Adipocyte (in vitro differentiated cells): ENCODE results near the gene PRAMEF20.
"Not testable (repeated sequence)": the region's sequence is repeated elsewhere in the genome, so short reads cannot be mapped to it uniquely, and the experiment has no call there.

Experiments used
- DNase-seq: peaks from one replicate; pipeline ENCODE4 v3.0.0-alpha.2; 2015; ENCODE audit warnings: low read depth
- H3K27me3 ChIP-seq: replicated peaks from 2 replicates; pipeline ENCODE4 v1.7.0; 2013; ENCODE audit warnings: mild to moderate bottlenecking, low read length, moderate library complexity; ENCODE audit not compliant: control insufficient read depth, insufficient read depth
- H3K36me3 ChIP-seq: 2 replicates; pipeline ENCODE4 v1.7.0; 2013; ENCODE audit warnings: low read length, mild to moderate bottlenecking, moderate library complexity; ENCODE audit not compliant: control insufficient read depth, insufficient read depth, severe bottlenecking
- H3K4me1 ChIP-seq: 2 replicates; pipeline ENCODE4 v1.7.0; 2013; ENCODE audit warnings: mild to moderate bottlenecking, low read length, moderate library complexity; ENCODE audit not compliant: control insufficient read depth, insufficient read depth
- H3K4me3 ChIP-seq: 2 replicates; pipeline ENCODE4 v1.7.0; 2013; ENCODE audit warnings: mild to moderate bottlenecking, low read length, moderate library complexity
- H3K9ac ChIP-seq: 2 replicates; pipeline ENCODE4 v1.7.0; 2013; ENCODE audit warnings: mild to moderate bottlenecking, low read length, moderate library complexity
- H3K9me3 ChIP-seq: 2 replicates; pipeline ENCODE4 v1.7.0; 2013; ENCODE audit warnings: mild to moderate bottlenecking, low read length, moderate library complexity; ENCODE audit not compliant: control insufficient read depth

PRAMEF20 gene

DNA sequence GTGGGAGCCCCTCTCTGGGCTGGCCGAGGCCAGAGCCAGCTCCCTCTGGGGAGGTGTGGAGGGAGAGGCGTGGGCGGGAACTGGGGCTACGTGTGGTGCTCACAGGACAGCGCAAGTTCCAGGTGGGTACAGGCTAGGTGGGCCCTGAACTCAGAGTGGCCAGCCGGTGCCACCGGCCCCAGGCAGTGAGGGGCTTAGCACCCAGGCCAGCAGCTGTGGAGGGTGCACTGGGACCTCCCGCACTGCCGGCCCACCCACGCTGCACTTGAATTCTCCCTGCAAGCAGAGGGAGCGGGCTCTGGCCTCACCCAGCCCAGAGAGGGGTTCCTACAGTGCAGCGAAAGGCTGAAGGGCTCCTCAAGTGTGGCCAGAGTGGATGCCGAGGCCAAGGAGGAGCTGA is 20.2 kb downstream of the PRAMEF20 start:
- no peaks in the 10 kb centered on the region for H3K4me1 ChIP-seq
- no peaks in the 10 kb centered on the region for H3K36me3 ChIP-seq
- H3K9ac ChIP-seq: no peak overlapping the region
- H3K9me3 ChIP-seq: no peaks in the 10 kb centered on the region
- peaks cover 3% of the 10 kb centered on the region for H3K27me3 ChIP-seq
- DNase-seq: no peak
- no peak overlapping the region for H3K4me3 ChIP-seq

DNA sequence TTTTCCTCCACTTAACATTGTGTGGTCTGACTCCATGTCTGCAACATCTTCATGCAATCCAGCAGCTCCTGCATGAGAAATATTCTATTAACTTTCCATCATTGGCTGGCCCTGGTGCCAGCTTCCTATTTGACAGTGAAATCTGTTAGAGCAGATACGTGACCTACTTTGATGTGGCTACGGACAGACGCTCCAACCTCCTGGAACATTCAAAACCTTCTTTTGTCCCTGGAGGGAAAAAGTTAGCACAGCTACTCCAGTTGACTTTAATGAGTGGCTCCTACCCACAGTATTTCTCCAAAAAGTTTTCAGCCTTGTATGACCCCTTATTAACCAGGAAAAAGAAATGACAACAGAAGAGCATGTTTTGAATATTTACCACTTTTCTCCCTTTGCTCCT is 22.0 kb downstream of the PRAMEF20 start:
- Histone ChIP-seq H3K9ac (no peak overlapping the region), H3K9me3 (no peaks in the 10 kb centered on the region), H3K27me3 (peaks cover 8% of the 10 kb centered on the region), H3K4me3 (no peak overlapping the region), H3K36me3 (no peaks in the 10 kb centered on the region), H3K4me1 (no peaks in the 10 kb centered on the region)
- DNase-seq: no peak

DNA sequence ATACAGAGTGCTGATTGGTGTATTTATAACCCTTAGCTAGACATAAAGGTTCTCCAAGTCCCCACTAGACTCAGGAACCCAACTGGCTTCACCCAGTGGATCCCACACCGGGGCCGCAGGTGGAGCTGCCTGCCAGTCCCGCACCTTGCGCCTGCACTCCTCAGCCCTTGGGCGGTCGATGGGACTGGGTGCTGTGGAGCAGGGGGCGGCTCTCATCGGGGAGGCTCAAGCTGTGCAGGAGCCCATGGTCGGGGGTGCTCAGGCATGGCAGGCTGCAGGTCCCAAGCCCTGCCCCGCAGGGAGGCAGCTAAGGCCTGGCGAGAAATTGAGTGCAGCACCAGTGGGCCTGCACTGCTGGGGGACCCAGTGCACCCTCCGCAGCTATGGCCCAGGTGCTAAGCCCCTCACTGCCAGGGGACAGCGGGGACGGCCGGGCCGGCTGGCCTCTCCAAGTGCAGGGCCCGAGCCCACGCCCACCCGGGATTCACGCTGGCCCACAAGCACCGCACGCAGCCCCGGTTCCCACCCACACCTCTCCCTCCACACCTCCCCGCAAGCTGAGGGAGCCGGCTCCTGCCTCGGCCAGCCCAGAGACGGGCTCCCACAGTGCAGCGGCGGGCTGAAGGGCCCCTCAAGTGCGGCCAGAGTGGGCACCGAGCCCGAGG is 23.6 kb downstream of the PRAMEF20 start:
- H3K36me3 ChIP-seq, DNase-seq, H3K4me1 ChIP-seq, H3K9ac ChIP-seq, H3K4me3 ChIP-seq, H3K9me3 ChIP-seq, H3K27me3 ChIP-seq: not testable (repeated sequence)

DNA sequence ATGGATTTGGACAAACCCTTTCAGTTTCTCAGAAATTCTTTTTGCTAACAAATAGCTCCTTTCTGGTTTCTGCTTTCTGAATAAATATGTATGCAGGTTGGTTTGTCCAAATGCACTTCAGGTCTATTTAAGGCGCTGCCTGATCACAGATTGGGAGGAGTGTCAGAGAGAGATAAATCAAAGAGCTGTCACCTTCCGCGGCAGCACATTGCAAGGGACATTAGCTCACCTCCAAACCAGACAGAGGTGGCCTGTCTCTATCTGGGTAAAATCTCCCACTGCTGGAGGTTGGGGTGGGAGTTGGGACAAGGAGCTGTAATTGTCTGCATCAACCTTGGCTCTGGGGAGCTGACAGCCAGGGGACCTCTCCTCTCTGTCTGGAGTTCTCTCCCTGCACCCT is 25.2 kb downstream of the PRAMEF20 start:
- H3K9ac ChIP-seq: no peak overlapping the region
- H3K9me3 ChIP-seq: no peaks in the 10 kb centered on the region
- no peak overlapping the region for H3K4me3 ChIP-seq
- H3K36me3 ChIP-seq: no peaks in the 10 kb centered on the region
- DNase-seq: no peak
- peaks cover 8% of the 10 kb centered on the region for H3K27me3 ChIP-seq
- no peaks in the 10 kb centered on the region for H3K4me1 ChIP-seq

- not testable (repeated sequence) for H3K27me3 ChIP-seq, H3K4me1 ChIP-seq, H3K36me3 ChIP-seq, DNase-seq, H3K9me3 ChIP-seq, H3K4me3 ChIP-seq, H3K9ac ChIP-seq
Measured at GRCh38 chr1:13439104-13439783, 29.0 kb downstream of the PRAMEF20 start.

DNA sequence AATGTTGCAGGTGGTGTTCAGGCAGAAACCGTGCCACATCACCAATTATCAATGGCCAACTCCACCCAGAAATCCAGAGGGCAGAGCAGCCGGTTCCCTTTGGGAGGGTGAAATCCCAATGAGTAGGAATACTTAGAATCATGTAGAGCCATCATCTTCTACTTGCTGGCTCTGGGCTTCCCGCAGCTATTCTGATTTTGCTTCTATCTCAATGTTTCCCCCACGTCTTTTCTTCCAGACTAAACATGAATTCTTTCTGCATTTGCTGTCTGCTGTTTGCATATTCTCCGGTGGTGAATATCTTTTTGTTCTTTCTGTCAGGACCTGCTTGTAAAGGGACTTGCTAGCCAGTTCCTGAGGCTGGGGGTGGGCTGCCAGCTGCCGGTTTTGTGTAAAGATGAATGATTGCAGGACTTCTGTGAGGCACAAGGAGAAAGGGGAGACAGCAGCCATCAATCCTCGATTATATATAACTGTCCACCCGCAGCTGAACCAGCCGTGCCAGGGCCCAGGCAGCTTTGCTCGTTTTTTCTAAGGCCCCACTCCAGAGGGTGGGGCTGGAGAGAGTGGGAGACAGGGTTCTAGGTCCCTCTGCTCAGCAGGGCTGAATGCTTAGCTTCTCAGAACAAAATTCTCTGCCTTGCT is 33.2 kb downstream of the PRAMEF20 start:
- DNase-seq: no peak
- Histone ChIP-seq H3K27me3 (peaks cover 5% of the 10 kb centered on the region), H3K9me3 (no peaks in the 10 kb centered on the region), H3K36me3 (no peaks in the 10 kb centered on the region), H3K9ac (no peak overlapping the region), H3K4me1 (no peaks in the 10 kb centered on the region), H3K4me3 (no peak overlapping the region)

DNA sequence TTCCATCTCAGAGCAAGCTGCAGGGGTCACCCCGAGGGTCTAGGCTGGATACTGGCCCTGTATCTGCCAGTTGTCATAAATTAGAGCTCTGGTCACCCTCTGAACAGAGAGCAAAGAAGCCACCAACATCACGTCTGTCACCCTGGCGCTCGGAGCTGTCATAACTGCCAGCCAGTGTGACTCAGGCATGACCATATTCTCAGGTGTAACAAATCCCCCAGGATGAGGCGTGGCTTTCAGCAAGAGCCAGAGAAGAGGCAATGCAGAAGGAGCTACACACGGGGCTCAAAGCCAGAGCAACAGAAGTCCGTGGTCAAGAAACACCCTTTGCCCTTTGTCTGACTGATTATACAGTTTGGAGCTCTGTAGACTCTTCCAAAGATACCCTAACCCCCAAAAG is 40.0 kb downstream of the PRAMEF20 start:
- DNase-seq: no peak
- Histone ChIP-seq H3K36me3 (no peaks in the 10 kb centered on the region), H3K4me1 (no peaks in the 10 kb centered on the region), H3K9ac (no peak overlapping the region), H3K27me3 (peaks cover 5% of the 10 kb centered on the region), H3K4me3 (no peak overlapping the region), H3K9me3 (no peaks in the 10 kb centered on the region)

GRCh38 chr1:13451399-13451965 is 41.2 kb downstream of the PRAMEF20 start:
- no peak overlapping the region for H3K9ac ChIP-seq
- H3K27me3 ChIP-seq: no peaks in the 10 kb centered on the region
- DNase-seq: no peak
- H3K4me1 ChIP-seq: no peaks in the 10 kb centered on the region
- H3K9me3 ChIP-seq: no peaks in the 10 kb centered on the region
- H3K36me3 ChIP-seq: no peaks in the 10 kb centered on the region
- H3K4me3 ChIP-seq: no peak overlapping the region

GRCh38 chr1:13456904-13457532 is 46.8 kb downstream of the PRAMEF20 start:
- H3K9ac ChIP-seq: no peak overlapping the region
- no peaks in the 10 kb centered on the region for H3K36me3 ChIP-seq
- no peak for DNase-seq
- H3K4me3 ChIP-seq: no peak overlapping the region
- peaks cover 13% of the 10 kb centered on the region for H3K27me3 ChIP-seq
- peaks cover 2% of the 10 kb centered on the region for H3K4me1 ChIP-seq
- no peaks in the 10 kb centered on the region for H3K9me3 ChIP-seq

- H3K9ac ChIP-seq: no peak overlapping the region
- DNase-seq: no peak
- no peaks in the 10 kb centered on the region for H3K36me3 ChIP-seq
- H3K4me3 ChIP-seq: no peak overlapping the region
- H3K4me1 ChIP-seq: peaks cover 12% of the 10 kb centered on the region
- peaks cover 27% of the 10 kb centered on the region for H3K27me3 ChIP-seq
- no peaks in the 10 kb centered on the region for H3K9me3 ChIP-seq
Measured at GRCh38 chr1:13461977-13462376, 51.7 kb downstream of the PRAMEF20 start.

DNA sequence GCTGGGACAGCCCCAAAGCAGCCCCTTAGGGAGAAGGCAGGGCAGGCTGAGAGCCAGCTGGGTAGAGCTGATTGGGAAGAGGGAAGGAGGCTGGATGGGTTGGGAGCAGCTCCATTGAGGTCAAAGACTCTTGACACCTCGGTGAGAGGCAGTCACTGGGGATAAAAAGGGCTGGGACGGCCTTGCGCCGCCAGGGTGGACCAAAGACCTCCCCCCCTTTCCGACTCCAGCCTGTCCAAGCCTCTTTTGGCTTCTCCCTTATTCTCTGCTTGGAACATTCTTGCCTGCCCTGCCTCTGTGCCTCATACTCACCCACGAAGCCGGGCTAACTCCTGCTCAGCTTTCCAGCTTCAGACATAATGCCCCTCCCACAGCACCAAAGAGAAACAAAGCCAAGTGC is 52.4 kb downstream of the PRAMEF20 start:
- Histone ChIP-seq H3K36me3 (no peaks in the 10 kb centered on the region), H3K9me3 (no peaks in the 10 kb centered on the region), H3K4me3 (no peak overlapping the region), H3K27me3 (peaks cover 27% of the 10 kb centered on the region), H3K9ac (no peak overlapping the region), H3K4me1 (peaks cover 12% of the 10 kb centered on the region)
- DNase-seq: no peak
